ENCODE results near the gene SLC25A10.

The SLC25A10 gene

DNA sequence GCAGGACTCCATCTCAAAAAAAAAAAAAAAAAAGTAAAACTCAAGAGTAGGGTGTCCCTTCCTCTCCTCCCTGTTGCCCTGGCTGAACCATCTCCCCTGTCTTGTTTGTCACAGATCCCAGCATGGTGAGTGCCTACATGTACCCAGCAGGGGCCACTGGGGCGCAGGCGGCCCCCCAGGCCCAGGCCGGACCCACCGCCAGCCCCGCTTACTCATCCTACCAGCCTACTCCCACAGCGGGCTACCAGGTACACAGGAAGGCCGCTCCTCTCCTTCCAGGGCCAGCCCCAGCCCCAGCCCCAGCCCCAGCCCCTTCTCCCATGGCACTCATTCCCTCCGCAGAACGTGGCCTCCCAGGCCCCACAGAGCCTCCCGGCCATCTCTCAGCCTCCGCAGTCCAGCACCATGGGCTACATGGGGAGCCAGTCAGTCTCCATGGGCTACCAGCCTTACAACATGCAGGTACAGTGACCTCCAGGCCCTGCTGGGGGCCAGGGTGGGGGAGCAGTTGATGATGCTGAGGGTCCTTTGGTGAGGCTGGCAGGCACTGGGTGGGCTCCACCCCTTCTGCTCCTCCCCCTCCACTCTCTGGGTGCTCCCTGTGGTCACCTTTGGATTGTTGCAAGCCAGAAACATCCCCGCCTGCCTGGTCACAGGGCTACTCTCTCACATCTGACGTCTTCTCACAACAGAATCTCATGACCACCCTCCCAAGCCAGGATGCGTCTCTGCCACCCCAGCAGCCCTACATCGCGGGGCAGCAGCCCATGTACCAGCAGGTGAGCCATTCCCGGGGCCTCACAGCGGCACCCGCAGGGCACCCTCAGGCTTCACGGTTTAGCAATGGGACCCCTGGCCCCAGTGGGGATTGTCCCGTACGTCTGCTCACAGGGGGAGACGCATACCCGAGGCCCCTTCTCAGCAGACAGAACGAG lies 11.5 kb upstream of the SLC25A10 start:
- TF ChIP-seq FOXP2 (optimal IDR thresholded peaks at IDR 0.05; ENCODE audit: borderline replicate concordance, extremely low read depth, extremely low read length, insufficient read depth) (no peak), POLR2AphosphoS5 (IDR thresholded peaks at IDR 0.05; ENCODE audit: low read depth, low read length) (no peak; the same call in 1 of the 2 replicates), SIN3A (IDR thresholded peaks at IDR 0.05; ENCODE audit: borderline replicate concordance, insufficient read depth, low read length) (no peak), TAF1 (IDR thresholded peaks at IDR 0.05; ENCODE audit: borderline replicate concordance, insufficient read depth, low read length) (no peak)
- TF ChIP-seq, protein P1, sequence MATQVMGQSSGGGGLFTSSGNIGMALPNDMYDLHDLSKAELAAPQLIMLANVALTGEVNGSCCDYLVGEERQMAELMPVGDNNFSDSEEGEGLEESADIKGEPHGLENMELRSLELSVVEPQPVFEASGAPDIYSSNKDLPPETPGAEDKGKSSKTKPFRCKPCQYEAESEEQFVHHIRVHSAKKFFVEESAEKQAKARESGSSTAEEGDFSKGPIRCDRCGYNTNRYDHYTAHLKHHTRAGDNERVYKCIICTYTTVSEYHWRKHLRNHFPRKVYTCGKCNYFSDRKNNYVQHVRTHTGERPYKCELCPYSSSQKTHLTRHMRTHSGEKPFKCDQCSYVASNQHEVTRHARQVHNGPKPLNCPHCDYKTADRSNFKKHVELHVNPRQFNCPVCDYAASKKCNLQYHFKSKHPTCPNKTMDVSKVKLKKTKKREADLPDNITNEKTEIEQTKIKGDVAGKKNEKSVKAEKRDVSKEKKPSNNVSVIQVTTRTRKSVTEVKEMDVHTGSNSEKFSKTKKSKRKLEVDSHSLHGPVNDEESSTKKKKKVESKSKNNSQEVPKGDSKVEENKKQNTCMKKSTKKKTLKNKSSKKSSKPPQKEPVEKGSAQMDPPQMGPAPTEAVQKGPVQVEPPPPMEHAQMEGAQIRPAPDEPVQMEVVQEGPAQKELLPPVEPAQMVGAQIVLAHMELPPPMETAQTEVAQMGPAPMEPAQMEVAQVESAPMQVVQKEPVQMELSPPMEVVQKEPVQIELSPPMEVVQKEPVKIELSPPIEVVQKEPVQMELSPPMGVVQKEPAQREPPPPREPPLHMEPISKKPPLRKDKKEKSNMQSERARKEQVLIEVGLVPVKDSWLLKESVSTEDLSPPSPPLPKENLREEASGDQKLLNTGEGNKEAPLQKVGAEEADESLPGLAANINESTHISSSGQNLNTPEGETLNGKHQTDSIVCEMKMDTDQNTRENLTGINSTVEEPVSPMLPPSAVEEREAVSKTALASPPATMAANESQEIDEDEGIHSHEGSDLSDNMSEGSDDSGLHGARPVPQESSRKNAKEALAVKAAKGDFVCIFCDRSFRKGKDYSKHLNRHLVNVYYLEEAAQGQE (IDR thresholded peaks at IDR 0.05; ENCODE audit: insufficient read depth in 1 of 2, low read depth in 2 of 2, low read length in 2 of 2), result no peak

DNA sequence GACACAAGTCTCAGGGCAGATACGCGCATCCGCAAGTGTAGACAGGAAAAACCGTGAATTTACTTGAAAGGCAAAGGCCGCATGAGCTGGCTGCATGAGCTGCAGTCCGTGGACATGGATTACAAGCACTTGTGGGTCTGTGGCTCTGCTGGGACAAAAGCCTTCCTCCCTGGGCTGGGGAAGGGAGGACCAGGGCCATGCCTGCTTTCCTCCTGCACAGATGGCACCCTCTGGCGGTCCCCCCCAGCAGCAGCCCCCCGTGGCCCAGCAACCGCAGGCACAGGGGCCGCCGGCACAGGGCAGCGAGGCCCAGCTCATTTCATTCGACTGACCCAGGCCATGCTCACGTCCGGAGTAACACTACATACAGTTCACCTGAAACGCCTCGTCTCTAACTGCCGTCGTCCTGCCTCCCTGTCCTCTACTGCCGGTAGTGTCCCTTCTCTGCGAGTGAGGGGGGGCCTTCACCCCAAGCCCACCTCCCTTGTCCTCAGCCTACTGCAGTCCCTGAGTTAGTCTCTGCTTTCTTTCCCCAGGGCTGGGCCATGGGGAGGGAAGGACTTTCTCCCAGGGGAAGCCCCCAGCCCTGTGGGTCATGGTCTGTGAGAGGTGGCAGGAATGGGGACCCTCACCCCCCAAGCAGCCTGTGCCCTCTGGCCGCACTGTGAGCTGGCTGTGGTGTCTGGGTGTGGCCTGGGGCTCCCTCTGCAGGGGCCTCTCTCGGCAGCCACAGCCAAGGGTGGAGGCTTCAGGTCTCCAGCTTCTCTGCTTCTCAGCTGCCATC lies 10.6 kb upstream of the SLC25A10 start:
- no peak for TF ChIP-seq SIN3A (IDR thresholded peaks at IDR 0.05; ENCODE audit: borderline replicate concordance, insufficient read depth, low read length)
- TF ChIP-seq FOXP2 (optimal IDR thresholded peaks at IDR 0.05; ENCODE audit: borderline replicate concordance, extremely low read depth, extremely low read length, insufficient read depth), result no peak
- TF ChIP-seq TAF1 (IDR thresholded peaks at IDR 0.05; ENCODE audit: borderline replicate concordance, insufficient read depth, low read length), result no peak
- TF ChIP-seq POLR2AphosphoS5 (IDR thresholded peaks at IDR 0.05; ENCODE audit: low read depth, low read length), result no peak; the same call in none of the 2 replicates
- TF ChIP-seq, protein P1 (IDR thresholded peaks at IDR 0.05; ENCODE audit: insufficient read depth in 1 of 2, low read depth in 2 of 2, low read length in 2 of 2), result no peak

DNA sequence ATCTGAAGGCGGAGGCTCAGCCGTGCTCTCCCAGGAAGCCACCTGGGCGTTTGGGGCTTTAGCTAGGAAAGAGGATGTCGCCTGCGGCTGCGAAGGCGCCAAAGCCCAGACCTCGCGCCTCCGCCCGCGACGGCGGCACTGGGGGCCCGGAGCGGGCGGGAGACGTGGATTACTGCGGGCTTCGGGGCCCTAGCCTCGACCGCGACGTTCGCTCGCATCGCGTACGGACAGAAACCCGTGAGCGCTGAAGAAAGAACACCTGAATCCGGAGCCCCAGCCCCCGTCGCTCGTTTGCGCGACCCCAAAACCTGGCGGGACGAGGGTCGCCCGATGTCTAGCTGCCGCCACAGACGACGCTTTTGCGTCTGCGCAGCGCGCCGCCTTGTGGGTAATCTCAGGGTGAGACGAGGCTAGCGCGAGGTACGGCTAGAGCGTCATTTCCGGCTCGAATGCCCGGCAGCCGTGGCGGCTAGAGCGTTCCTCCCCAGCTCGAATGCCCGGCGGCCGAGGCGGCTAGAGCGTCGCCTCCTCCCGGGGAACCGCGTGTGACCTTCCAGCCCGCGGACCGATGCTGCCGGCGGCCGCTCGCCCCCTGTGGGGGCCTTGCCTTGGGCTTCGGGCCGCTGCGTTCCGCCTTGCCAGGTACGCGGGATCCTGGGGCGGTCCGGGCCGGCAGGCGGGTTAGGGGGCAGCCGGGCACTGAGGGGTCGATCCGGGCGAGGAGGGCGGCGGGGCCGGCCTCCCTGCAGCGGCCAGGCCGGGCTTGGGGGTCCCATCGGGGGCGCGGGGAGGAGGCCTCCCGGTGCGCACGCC lies 8.9 kb upstream of the SLC25A10 start, which contains the start of gene MRPL12:
Gene MRPL12, plus strand, starts transcription at position 434 of the 813 bp plus-strand sequence. Its CDS starts 135 bp downstream, at position 569.
- TF ChIP-seq FOXP2 (optimal IDR thresholded peaks at IDR 0.05; ENCODE audit: borderline replicate concordance, extremely low read depth, extremely low read length, insufficient read depth) (no peak), SIN3A (IDR thresholded peaks at IDR 0.05; ENCODE audit: borderline replicate concordance, insufficient read depth, low read length) (peak; percentile 38; the same call in 1 of the 2 replicates), TAF1 (IDR thresholded peaks at IDR 0.05; ENCODE audit: borderline replicate concordance, insufficient read depth, low read length) (peak; percentile 96), POLR2AphosphoS5 (IDR thresholded peaks at IDR 0.05; ENCODE audit: low read depth, low read length) (peak; percentile 94)
- TF ChIP-seq, protein P1 (IDR thresholded peaks at IDR 0.05; ENCODE audit: insufficient read depth in 1 of 2, low read depth in 2 of 2, low read length in 2 of 2), result peak; percentile 16 to 45; a peak in 1 of 4 replicates

DNA sequence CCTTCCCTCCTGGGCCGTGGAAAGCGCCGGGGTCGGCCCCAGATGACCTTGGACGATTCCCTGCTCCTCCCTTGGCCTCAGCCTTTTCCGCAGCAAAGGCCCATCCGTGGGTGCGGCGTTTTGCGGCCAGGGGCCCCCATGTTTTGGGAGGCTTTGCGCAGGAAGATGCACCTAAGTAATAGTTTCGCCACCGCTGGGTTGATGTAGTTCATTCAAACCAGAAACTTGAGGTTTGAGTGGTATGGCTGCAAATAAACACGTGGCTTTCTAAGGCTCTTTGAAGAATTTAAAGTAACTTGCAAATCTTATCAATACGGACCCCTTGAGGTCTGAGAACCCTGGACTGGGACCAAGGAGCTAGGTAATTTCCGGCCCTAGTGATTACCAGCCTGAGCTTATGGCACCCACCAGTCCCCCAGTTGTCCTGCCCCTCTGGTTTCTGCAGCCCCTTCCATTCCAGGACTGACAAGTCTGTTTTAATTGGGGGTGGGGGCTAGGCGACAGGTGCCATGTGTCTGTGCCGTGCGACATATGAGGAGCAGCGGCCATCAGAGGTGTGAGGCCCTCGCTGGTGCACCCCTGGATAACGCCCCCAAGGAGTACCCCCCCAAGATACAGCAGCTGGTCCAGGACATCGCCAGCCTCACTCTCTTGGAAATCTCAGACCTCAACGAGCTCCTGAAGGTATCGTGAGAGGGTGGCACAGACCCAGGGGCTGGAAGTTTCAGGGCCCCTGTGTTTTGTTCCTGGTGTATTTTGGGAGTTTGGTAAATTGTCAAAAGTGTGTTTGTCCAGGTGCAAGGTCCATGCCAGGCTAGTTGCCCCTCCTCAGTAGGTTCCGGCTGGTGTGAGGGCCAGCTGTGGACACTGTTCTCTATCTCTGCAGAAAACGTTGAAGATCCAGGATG lies 8.1 kb upstream of the SLC25A10 start:
- 0 out of 2 replicates have a peak, but pooled peaks have one; percentile 26 for TF ChIP-seq POLR2AphosphoS5 (IDR thresholded peaks at IDR 0.05; ENCODE audit: low read depth, low read length)
- TF ChIP-seq TAF1 (IDR thresholded peaks at IDR 0.05; ENCODE audit: borderline replicate concordance, insufficient read depth, low read length), result no peak
